Keratinocyte (primary cell): ENCODE results near the gene WDR33.

Source experiments
- CTCF ChIP-seq, 3 experiments: IDR thresholded peaks in 1 of 3; conservative IDR thresholded peaks in 1 of 3; optimal IDR thresholded peaks in 1 of 3; 2 replicates in 2 of 3; 3 replicates in 1 of 3; pipeline versions ENCODE3 to v1.5.1; 2011; ENCODE audit warnings: low read length in 3 of 3, mild to moderate bottlenecking in 3 of 3, moderate library complexity in 2 of 3, control low read depth in 1 of 3, inconsistent platforms in 1 of 3; ENCODE audit not compliant: insufficient read depth in 2 of 3; ENCODE audit errors: extremely low read depth in 1 of 3
- EZH2 ChIP-seq: IDR thresholded peaks from one replicate; pipeline ENCODE4 v1.6.1; 2012; ENCODE audit warnings: inconsistent platforms, mild to moderate bottlenecking, low read length, moderate library complexity

- TF ChIP-seq EZH2 (no peak), CTCF (optimal IDR thresholded peaks at IDR 0.05 in 1 of 3, IDR thresholded peaks at IDR 0.05 in 1 of 3, conservative IDR thresholded peaks at IDR 0.05 in 1 of 3; ENCODE audit: extremely low read depth in 1 of 3, insufficient read depth in 2 of 3, low read length in 3 of 3) (no peak)
Observed at GRCh38 chr2:127735044-127735443, 75.9 kb downstream of the WDR33 start.
